Mesendoderm (in vitro differentiated cells): Measurements from ENCODE around the gene ARMH3.

ENCODE experiments used
- DNase-seq: peaks from one replicate; pipeline ENCODE4 v3.0.0; 2013
- H2AK5ac ChIP-seq: 2 replicates; pipeline ENCODE4 v1.6.1; 2013; ENCODE audit warnings: low read length, inconsistent platforms
- H2BK120ac ChIP-seq: 2 replicates; pipeline ENCODE4 v1.6.1; 2013; ENCODE audit warnings: low read depth, mild to moderate bottlenecking, low read length, moderate library complexity, mixed read lengths
- H2BK15ac ChIP-seq: replicated peaks from 2 replicates; pipeline ENCODE4 v1.6.1; 2013; ENCODE audit warnings: low read depth, mild to moderate bottlenecking, moderate library complexity
- H2BK5ac ChIP-seq: 2 replicates; pipeline ENCODE4 v1.6.1; 2013; ENCODE audit warnings: low read length, inconsistent platforms
- H3K18ac ChIP-seq: 2 replicates; pipeline ENCODE4 v1.6.1; 2013; ENCODE audit warnings: mild to moderate bottlenecking, low read length, mixed read lengths
- H3K23ac ChIP-seq: one replicate; pipeline ENCODE4 v1.6.1; 2013; ENCODE audit warnings: low read length
- H3K27ac ChIP-seq: 2 replicates; pipeline ENCODE4 v1.5.1; 2013; ENCODE audit warnings: low read depth, mild to moderate bottlenecking, inconsistent platforms, low read length, moderate library complexity
- H3K27me3 ChIP-seq: 2 replicates; pipeline ENCODE4 v1.6.1; 2013; ENCODE audit warnings: low read length, control low read depth, mild to moderate bottlenecking, inconsistent platforms; ENCODE audit not compliant: insufficient read depth, poor library complexity
- H3K36me3 ChIP-seq: 2 replicates; pipeline ENCODE4 v1.6.1; 2013; ENCODE audit warnings: low read length, inconsistent platforms; ENCODE audit not compliant: control insufficient read depth, insufficient read depth
- H3K4ac ChIP-seq: one replicate; pipeline ENCODE4 v1.6.1; 2013; ENCODE audit warnings: low read depth, mild to moderate bottlenecking, low read length, moderate library complexity
- H3K4me1 ChIP-seq: 2 replicates; pipeline ENCODE4 v1.6.1; 2013; ENCODE audit warnings: low read depth, low read length, inconsistent platforms; ENCODE audit not compliant: control insufficient read depth
- H3K4me2 ChIP-seq: 2 replicates; pipeline ENCODE4 v1.6.1; 2013; ENCODE audit warnings: low read length
- H3K4me3 ChIP-seq: 2 replicates; pipeline ENCODE4 v1.5.1; 2013; ENCODE audit warnings: mild to moderate bottlenecking, low read length
- H3K56ac ChIP-seq: one replicate; pipeline ENCODE4 v1.6.1; 2013; ENCODE audit warnings: low read length
- H3K79me1 ChIP-seq: 2 replicates; pipeline ENCODE4 v1.6.1; 2013; ENCODE audit warnings: low read length, inconsistent platforms
- H3K79me2 ChIP-seq: 2 replicates; pipeline ENCODE4 v1.6.1; 2013; ENCODE audit warnings: mild to moderate bottlenecking, low read length; ENCODE audit not compliant: control insufficient read depth, insufficient read depth
- H3K9ac ChIP-seq: 2 replicates; pipeline ENCODE4 v1.6.1; 2013; ENCODE audit warnings: low read length, inconsistent platforms
- H4K5ac ChIP-seq: one replicate; pipeline ENCODE4 v1.6.1; 2013; ENCODE audit warnings: low read length
- H4K8ac ChIP-seq: one replicate; pipeline ENCODE4 v1.6.1; 2013; ENCODE audit warnings: low read depth, mild to moderate bottlenecking, control low read depth, low read length, moderate library complexity
- WGBS: extraction: QIAGEN DNeasy Blood & Tissue Kit; methylation state at CpG from one replicate; pipeline ENCODE4 v1.1.7; 2013; ENCODE audit warnings: low lambda C conversion rate, missing lambda C conversion rate; ENCODE audit not compliant: insufficient coverage; ENCODE audit errors: extremely low coverage; 5-methylcytosine and 5-hydroxymethylcytosine counted together

The ARMH3 gene

DNA sequence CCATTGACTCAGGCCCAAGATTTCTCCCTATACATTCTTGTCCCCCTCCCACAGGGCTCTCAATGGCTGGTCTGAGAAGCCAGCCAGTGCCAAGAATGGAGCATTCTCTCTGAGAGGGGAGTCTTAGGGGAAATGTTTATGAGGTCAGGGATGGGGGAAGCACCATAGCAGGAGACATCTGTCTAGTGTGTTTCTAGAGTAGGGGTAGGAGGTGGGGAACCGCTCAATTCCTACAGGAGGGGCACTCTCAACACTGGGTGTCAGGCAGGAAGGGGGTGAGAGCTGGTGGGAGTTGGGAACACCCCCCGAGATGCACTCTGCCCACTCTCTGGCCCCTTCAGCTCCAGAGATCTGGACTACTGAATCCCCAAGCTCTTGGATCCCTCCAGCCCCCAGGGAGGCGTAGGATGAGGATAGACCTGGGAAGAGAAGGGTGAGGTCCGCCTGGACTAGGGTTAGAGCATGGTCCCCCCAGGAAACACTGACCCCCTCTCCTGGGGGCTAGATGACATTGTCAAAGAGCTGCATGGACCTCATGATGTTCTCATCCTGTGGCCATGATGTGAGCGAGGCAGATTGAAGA lies 229.0 kb downstream of the ARMH3 start:
- H3K9ac ChIP-seq: no peak overlapping the region
- H3K4me1 ChIP-seq: peaks cover 6% of the 10 kb centered on the region
- no peaks in the 10 kb centered on the region for H3K36me3 ChIP-seq
- no peaks in the 10 kb centered on the region for H3K79me2 ChIP-seq
- no peak overlapping the region for H3K4me3 ChIP-seq
- no peak overlapping the region for H2AK5ac ChIP-seq
- no peak overlapping the region for H3K4ac ChIP-seq
- no peak overlapping the region for H2BK120ac ChIP-seq
- no peak for DNase-seq
- no CpG with 5 or more reads among the region's 5 CpGs for WGBS
- no peak overlapping the region for H4K8ac ChIP-seq
- no peak overlapping the region for H3K4me2 ChIP-seq
- no peak overlapping the region for H2BK5ac ChIP-seq
- no peak overlapping the region for H4K5ac ChIP-seq
- H3K27ac ChIP-seq: no peak overlapping the region
- H3K27me3 ChIP-seq: no peaks in the 10 kb centered on the region
- no peak overlapping the region for H3K56ac ChIP-seq
- H3K79me1 ChIP-seq: no peaks in the 10 kb centered on the region
- no peak overlapping the region for H3K18ac ChIP-seq
- no peak overlapping the region for H2BK15ac ChIP-seq
- H3K23ac ChIP-seq: no peak overlapping the region

- Histone ChIP-seq H3K4me2 (no peak overlapping the region), H2AK5ac (no peak overlapping the region), H2BK120ac (no peak overlapping the region), H2BK5ac (no peak overlapping the region), H3K27me3 (no peaks in the 10 kb centered on the region), H4K5ac (no peak overlapping the region), H3K4me1 (no peaks in the 10 kb centered on the region), H3K56ac (no peak overlapping the region), H3K4ac (no peak overlapping the region), H3K23ac (no peak overlapping the region), H4K8ac (no peak overlapping the region), H3K18ac (no peak overlapping the region), H3K27ac (no peak overlapping the region), H3K79me2 (no peaks in the 10 kb centered on the region), H3K9ac (no peak overlapping the region), H3K79me1 (no peaks in the 10 kb centered on the region), H2BK15ac (no peak overlapping the region), H3K4me3 (no peak overlapping the region), H3K36me3 (no peaks in the 10 kb centered on the region)
- no CpG with 5 or more reads among the region's 2 CpGs for WGBS
- DNase-seq: no peak
Observed at GRCh38 chr10:101824736-101825135, 231.2 kb downstream of the ARMH3 start.

- no peak for DNase-seq
- no CpG with 5 or more reads among the region's 14 CpGs for WGBS
Observed at GRCh38 chr10:101818872-101819633, 236.9 kb downstream of the ARMH3 start.

DNA sequence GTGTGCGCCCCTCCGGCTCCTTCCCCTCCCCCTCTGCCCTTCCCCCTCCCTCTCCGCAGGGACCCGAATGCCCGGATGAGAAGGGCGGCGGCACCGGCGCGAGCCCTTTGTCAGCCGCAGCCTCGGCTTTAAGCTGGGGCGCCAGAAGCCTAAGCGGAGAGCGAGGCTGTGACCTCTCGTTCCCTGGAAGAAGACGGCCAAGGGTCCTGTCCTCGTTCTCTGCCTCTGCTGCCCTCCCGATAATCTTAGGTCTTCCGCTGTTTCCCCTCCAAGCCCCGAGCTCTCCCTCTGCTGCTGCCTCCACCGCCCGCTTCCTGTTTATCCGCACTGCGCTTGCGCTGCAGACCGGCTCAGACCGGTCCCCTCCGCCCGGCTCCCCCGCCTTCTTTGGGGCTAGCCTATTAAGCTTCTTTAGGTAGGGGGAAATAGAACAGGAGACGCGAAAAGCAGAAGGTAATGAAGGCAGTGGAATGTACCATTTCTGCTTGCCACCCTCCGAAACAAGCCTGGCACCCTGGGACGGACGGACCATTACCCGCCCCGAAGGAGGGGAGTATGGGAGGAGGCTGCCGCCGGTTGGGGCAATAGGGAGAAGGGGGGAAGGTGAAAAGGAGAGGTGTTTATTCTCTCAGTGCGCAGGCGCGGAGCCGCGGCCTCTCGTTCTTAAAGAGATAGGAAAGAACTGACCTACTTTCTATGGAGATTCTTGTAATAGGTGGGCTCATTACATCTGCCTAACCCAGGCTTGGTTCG lies 237.7 kb downstream of the ARMH3 start, which contains the start of gene OGA:
Gene OGA, minus strand, starts transcription at position 326 of the 753 bp plus-strand sequence. CDS start 422 bp downstream, outside the sequence.
- Histone ChIP-seq H3K27ac (peak within 1 kb of the TSS; percentile 93), H3K4me1 (peaks cover 3% of the 10 kb centered on the region), H3K4me2 (peak within 1 kb of the TSS; percentile 92), H2AK5ac (no peak within 1 kb of the TSS), H3K23ac (no peak within 1 kb of the TSS), H3K79me1 (peaks cover 2% of the 10 kb centered on the region), H3K56ac (peak within 1 kb of the TSS; percentile 95), H3K18ac (peak within 1 kb of the TSS; percentile 84), H3K36me3 (no peaks in the 10 kb centered on the region), H2BK120ac (peak within 1 kb of the TSS; percentile 8), H3K4ac (peak within 1 kb of the TSS; percentile 93), H3K27me3 (no peaks in the 10 kb centered on the region), H4K8ac (no peak within 1 kb of the TSS), H2BK15ac (no peak within 1 kb of the TSS), H2BK5ac (peak within 1 kb of the TSS; percentile 72), H4K5ac (peak within 1 kb of the TSS; percentile 5), H3K4me3 (peak within 1 kb of the TSS; percentile 96), H3K9ac (peak within 1 kb of the TSS; percentile 91), H3K79me2 (peaks cover 42% of the 10 kb centered on the region)
- WGBS: no CpG with 5 or more reads among the region's 47 CpGs
- peak; percentile 100 for DNase-seq

More at GRCh38 chr10:101818872-101819633, 236.9 kb downstream of the ARMH3 start:
- Histone ChIP-seq H3K56ac (peak overlapping the region; percentile 86), H2BK120ac (no peak overlapping the region), H3K4me2 (peak overlapping the region; percentile 68), H4K8ac (no peak overlapping the region), H2BK5ac (peak overlapping the region; percentile 7), H4K5ac (peak overlapping the region; percentile 5), H3K9ac (peak overlapping the region; percentile 57), H3K36me3 (no peaks in the 10 kb centered on the region), H3K4ac (no peak overlapping the region), H3K4me1 (peaks cover 3% of the 10 kb centered on the region), H3K79me2 (peaks cover 39% of the 10 kb centered on the region), H2AK5ac (no peak overlapping the region), H3K27ac (no peak overlapping the region), H2BK15ac (no peak overlapping the region), H3K23ac (no peak overlapping the region), H3K79me1 (peaks cover 2% of the 10 kb centered on the region), H3K18ac (no peak overlapping the region), H3K4me3 (peak overlapping the region; percentile 41), H3K27me3 (no peaks in the 10 kb centered on the region)

DNA sequence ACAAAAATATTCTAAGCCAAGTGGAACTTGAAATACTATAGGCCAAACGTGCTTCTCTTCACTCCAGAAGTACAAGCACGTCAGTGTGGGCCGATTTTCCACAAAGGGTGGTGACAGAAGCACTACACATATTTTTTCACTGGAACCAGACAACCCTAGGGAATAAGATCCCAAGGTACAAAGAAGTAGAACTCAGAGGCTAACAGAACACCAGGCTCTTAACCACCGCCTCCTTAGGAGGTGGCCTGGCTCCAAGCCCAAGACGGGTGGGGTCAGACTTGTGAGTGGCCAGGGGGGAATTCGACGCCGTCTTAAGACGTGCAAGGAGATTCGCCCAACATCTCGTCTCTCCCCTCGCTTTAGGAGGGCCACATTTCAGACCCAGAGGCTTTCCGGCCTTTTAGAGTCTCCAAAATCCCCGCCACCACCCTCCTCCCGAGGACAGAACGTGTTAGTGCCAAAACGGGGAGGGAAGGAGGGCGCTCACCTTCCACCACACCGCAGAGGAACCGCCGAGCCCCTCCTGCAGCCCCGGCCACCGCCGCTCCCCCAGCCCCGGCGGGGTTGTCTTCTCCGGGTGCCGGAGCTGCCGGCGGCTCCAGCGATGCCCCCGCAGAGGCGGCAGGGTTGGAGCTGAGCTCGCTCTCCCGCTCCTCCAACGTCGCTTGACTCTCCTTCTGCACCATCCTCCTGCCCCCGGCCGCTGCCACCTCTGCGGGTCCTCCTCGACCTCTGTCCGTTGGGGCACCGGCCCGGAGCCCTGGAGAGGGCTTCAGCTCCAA lies 238.4 kb downstream of the ARMH3 start:
- H2BK15ac ChIP-seq: no peak overlapping the region
- DNase-seq: peak; percentile 86
- H3K4me1 ChIP-seq: peaks cover 3% of the 10 kb centered on the region
- H3K4me2 ChIP-seq: peak overlapping the region; percentile 92
- H3K9ac ChIP-seq: peak overlapping the region; percentile 91
- peak overlapping the region; percentile 84 for H3K18ac ChIP-seq
- H3K4ac ChIP-seq: peak overlapping the region; percentile 93
- peak overlapping the region; percentile 8 for H2BK120ac ChIP-seq
- peak overlapping the region; percentile 95 for H3K56ac ChIP-seq
- peak overlapping the region; percentile 96 for H3K4me3 ChIP-seq
- H2BK5ac ChIP-seq: peak overlapping the region; percentile 43
- no CpG with 5 or more reads among the region's 44 CpGs for WGBS
- peak overlapping the region; percentile 93 for H3K27ac ChIP-seq
- no peak overlapping the region for H3K23ac ChIP-seq
- peaks cover 46% of the 10 kb centered on the region for H3K79me2 ChIP-seq
- peaks cover 4% of the 10 kb centered on the region for H3K79me1 ChIP-seq
- H4K8ac ChIP-seq: no peak overlapping the region
- no peak overlapping the region for H2AK5ac ChIP-seq
- no peaks in the 10 kb centered on the region for H3K27me3 ChIP-seq
- peaks cover 1% of the 10 kb centered on the region for H3K36me3 ChIP-seq
- H4K5ac ChIP-seq: no peak overlapping the region
